Fibroblast of skin of abdomen (primary cell): Measurements from ENCODE around the gene ZCWPW1.
"Not testable (repeated sequence)": the region's sequence is repeated elsewhere in the genome, so short reads cannot be mapped to it uniquely, and the experiment has no call there.

Experiments used
- DNase-seq: peaks from one replicate; pipeline ENCODE4 v3.0.0-alpha.2; 2013

ZCWPW1 gene

DNA sequence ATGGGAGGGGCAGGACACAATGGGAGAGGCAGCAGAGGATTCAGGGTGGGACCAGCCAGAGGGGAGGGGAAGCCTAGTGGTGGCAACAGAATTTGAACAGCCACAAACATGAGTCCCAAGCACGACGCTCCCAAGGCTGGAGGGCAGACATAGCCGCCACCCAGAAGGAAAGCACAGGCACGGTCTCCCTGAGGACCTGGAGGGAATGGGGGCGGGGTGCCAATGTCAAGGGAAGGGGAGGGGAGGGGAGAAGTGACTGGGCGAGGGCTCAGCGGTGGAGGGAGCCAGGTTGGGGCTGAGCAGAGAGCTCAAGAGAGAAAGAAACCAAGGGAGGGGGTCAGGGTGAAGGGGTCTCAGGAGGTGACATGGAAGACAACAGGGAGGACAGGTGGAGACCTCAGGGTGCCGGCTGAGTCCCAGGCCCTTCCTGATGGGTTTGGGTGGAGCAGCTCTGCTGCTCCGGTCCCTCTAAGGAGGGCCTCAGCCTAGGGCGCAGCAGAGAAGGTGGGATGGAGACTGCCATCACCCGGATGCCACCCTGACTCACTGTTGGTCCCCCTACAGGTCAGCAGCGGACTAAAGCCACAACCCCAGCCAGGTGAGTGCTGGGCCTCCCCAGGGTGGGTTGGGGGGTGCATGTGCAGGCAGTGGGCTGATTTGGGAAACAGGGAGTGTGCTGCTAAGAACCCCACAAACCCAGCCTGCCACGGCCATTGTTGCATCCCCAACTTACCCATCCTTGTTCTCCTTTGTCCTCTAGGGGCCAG is 31.0 kb downstream of the ZCWPW1 start:
- no peak for DNase-seq

DNA sequence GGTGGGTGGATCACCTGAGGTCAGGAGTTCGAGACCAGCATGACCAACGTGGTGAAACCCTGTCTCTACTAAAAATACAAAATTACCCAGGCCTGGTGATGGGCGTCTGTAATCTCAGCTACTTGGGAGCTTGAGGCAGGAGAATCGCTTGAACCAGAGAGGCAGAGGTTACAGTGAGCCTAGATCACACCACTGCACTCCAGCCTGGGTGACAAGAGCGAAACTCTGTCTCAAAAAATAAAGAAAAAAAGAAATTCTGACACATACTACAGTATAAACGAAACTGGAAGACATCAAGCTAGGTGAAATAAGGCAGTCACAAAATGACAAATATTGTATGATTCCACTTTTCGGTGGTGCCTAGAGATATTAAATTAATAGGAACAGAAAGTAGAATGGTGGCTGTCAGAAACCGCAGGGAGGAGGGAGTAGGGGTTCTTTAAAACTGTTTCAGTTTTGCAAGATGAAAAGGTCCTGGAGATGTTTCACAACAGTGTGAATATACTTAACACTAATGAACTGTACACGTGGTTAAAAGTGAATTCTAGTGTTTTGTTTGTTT is 32.0 kb downstream of the ZCWPW1 start:
- no peak for DNase-seq

DNA sequence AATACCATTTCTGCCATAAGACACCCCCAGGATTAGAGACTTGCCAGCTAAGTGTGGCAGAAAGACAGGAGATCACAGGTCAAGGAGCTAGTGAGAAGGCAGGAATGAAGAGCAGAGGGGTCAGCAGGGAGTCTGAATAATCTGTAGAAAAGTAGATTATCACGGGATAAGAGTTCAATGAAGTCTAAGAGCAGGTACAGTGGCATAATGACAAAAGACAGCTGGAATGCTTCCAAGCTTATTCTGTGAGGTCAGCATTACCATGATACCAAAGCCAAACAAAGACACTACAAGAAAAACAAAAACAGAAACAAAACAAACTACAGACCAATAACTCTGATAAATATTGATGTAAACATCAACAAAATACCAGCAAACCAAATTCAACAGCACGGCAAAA is 34.4 kb downstream of the ZCWPW1 start:
- DNase-seq: no peak

DNA sequence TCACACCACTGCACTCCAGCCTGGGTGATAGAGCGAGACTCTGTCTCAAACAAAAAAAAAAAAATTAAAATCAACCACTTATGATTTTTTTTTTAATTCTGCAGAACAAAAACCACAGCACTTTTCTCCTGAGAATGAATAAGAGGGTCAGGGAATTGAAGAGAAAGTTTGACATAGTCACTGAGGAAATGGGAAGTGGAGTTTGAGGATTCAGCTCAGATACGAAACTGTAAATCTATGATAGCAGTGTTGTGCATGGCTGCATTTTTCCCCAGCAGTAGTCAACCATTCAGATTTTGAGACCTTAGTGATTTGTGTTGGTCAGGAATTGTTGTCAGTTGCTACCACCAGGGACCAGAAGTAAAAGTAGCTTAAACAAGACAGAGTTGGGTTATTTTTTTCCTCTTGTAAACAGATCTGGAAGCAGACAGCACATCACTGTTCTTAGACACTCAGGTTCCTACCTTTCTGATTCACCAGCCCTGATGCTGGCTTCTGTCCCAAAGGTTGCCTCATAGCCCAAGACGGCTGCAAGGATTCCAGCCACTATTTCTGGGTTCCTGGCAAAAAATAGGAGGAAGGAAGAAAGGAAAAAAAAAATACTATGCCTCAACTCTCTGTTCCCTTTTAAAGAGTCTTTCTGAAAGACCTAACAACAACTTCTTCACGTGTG is 35.1 kb downstream of the ZCWPW1 start:
- DNase-seq: no peak

DNA sequence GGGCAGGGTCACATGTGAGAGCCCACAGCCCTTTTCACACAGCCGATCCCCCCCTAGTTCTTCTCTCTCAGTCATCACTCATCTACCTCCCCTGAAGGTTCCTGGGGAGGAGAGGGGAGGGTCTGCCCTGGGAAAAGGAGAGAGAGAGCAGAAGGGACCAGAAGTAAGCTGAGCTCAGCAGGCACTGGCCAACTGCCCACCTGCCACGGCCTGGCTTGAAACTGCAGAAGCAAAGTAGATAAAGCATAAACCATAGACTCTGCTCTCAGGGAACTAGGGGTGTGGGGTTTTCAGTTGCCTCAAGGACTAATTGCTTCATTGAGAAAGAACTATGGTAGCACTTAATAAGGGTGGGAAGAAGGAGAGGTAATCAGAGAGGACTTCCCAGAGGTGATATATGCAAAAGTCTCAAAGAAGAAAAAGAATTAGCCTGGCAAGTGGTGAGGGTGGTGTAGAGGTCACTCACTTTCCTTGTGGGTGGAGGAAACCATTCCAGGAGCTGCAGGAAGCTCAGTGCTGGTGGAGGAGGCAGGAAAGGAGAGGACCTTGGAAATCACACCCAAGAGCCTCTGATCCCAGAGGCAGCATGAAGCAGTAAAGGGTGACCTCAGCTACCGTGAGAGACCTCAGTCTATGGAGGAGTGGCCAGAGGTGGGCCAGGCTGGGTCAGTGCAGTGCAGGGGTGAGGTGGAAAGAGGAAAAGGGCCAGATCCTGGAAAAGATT is 38.1 kb downstream of the ZCWPW1 start:
- DNase-seq: no peak

DNA sequence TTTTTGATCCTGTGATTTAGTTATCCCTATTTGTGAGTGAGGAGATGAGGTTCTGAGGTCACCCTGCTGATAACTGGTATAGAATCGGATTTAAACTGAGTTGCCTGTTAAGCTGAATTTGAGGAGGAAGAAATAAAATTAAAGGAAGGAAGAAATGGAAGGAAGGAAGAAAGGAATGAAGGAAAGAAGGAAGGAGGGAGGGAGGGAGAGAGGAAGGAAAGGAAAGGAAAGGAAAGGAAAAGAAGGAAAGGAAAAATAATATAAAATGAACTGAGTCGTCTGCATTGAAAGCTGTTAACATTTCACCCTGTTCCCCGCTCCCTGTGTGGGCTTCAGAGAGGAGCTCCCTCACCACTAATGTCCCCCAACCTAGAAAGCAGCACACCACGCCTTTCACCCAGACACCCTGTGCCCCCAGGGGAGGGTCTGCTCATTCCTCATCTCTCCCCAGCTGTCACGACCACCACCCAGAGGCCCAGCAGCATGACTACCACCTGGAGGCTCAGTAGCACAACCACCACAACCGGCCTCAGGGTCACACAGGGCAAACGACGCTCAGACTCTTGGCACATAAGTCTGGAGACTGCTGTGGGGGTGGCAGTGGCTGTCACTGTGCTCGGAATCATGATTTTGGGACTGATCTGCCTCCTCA is 38.9 kb downstream of the ZCWPW1 start:
- DNase-seq: no peak

DNA sequence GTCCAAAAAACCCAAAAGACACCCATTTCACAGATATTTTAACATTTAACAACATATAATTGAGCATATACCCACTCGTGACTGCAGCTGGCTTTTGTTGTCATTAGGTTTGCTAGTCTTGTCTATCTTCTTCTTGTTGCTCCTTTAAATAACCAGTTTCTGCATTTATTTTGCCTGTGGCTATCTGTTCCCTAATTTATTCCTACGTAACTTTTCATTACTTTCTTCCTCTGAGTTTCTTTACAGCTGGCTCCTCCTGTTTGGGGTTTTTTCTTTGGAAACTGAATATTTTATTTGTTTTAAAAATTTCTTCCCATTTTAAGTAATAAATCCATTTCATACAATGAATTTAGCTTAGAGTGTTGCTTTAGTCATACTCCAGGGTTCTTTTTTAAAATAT is 40.8 kb downstream of the ZCWPW1 start:
- no peak for DNase-seq

DNA sequence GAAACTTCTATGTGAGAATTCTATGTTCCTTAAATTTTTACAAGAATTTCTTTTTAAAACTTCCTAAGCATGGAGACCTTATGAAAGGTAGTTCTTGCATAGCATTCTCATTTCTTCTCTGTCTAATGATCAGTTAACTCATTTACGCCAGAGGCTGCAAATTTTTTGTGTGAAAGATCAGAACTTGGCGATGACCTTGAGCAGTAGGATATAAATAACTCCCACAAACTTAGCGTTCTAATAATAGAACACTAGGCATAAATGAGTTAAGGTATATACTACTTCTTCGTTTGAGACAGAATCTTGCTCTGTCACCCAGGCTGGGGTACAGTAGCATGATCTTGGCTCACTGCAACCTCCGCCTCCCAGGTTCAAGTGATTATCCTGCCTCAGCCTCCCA is 41.6 kb downstream of the ZCWPW1 start:
- no peak for DNase-seq

DNA sequence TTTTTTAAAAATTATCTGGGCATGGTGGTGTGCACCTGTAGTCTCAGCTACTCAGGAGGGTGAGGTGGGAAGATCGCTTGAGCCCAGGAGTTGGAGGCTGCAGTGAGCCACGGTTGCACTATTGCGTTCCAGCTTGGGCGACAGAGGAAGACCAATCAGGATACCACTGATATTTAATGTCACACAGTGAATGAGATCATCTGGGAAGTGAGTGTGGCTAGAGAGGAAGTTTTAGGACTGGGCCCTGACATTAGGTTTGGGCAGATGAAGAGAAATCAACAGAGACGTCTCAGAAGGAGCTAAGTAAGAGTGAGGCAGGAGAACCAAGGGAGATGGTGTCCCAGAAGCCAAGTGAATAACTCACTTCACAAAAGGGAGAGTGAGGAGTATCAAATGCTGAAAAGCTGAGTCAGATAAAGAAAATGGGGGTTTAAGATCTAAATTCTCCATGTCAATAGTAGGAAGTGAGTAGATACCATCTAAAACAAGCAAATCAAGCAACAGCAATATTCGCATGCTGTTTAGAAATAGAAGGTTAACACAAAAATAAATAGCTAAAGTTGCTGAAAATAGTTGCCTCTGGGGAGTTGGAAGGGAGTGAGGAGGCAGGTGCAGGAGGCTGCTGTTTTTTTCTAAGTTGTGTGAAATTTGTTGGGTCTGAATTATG is 43.7 kb downstream of the ZCWPW1 start:
- no peak for DNase-seq

DNA sequence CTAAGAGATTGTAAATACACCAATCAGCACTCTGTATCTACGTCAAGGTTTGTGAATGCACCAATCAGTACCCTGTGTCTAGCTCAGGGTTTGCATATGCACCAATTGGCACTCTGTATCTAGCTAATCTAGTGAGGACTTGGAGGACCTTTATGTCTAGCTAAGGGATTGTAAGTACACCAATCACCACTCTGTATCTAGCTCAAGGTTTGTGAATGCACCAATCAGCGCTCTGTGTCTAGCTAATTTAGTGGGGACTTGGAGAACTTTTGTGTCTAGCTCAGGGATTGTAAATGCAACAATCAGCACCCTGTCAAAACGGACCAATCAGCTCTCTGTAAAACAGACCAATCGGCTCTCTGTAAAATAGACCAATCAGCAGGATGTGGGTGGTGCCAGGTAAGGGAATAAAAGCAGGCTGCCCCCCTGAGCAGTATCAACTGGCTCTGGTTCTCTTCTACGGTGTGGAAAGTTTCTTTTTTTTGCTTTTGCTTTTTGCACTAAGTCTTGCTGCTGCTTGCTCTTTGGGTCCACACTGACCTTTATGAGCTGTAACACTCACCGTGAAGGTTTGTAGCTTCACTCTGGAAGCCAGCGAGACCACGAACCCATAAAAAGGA is 46.2 kb downstream of the ZCWPW1 start:
- DNase-seq: not testable (repeated sequence)

DNA sequence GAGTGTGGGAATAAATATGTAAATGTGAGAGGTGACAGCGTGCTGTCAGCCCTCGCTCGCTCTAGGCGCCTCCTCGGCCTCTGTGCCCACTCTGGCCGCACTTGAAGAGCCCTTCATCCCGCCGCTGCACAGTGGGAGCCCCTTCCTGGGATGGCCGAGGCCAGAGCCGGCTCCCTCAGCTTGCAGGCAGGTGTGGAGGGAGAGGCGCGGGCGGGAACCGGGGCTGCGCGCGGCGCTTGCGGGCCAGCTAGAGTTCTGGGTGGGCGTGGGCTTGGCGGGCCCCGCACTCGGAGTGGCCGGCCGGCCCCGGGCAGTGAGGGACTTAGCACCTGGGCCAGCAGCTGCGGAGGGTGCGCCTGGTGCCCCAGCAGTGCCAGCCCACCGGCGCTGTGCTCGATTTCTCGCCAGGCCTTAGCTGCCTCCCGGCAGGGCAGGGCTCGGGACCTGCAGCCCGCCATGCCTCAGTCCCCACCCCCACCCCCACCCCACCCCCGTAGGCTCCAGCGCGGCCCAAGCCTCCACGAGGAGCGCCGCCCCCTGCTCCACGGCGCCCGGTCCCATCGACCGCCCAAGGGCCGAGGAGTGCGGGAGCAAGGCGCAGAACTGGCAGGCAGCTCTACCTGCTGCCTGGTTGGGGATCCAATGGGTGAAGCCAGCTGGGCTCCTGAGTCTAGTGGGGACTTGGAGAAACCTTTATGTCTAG is 46.8 kb downstream of the ZCWPW1 start:
- DNase-seq: not testable (repeated sequence)

DNA sequence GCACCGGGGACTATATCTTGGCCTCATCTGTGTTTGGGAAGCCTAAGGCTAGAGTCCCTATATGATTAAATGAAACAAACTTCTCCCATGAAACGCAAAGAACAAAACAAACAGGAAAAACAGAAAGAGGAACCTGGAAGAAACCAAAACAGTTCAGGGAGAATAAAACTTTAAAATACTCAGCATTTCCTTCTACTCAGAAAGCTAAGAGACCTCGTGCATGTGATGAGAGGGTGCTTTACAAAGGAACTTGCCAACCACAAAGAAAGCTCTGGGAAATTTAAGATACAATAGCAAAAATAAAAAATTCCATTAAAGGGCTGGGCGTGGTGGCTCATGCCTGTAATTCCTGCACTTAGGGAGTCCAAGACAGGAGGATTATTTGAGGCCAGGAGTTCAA is 48.3 kb downstream of the ZCWPW1 start:
- DNase-seq: no peak

DNA sequence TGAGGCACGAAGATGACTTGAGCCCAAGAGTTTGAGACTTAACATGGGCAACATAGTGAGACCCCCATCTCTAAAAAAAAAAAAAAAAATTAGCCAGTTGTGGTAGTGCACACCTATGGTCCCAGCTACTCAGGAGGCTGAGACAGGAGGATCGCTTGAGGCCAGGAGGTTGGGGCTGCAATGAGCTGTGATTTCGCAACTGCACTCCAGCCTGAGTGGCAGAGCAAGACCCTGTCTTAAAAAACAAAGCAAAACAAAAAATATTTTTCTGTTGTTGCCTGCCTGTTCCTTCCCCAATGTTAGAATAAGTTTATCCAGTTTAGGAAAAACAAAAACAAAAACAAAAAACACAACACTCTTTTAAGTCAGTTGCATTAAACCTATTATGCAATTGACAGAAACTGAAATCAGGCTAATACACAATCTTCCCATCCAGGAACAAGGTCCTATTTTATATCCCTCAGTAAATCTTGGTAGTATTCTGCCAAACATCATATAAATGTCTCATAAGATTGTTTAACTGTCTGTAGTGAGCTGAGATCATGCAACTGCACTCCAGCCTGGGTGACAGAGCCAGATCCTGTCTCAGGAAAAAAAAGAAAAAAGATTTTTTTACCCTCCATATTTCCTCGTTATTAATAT is 50.3 kb downstream of the ZCWPW1 start:
- no peak for DNase-seq

DNA sequence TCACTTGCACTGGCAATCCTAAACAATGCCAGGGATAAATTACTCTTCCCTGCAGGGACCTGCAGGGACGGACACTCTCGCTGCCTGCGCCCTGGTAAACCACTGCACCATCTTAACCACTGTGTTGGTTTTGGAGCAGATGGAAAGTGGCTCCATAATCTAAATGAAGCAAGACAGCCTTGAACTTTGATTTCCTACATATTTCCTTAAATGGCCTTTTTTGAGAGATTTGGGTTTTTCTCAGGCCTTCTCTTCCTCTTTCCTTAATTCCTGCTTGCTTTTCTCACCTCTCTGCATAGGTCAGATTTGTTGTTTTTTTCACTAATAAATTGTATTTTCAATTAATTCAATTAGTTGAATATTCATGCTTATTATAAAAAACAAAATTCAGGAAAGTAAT is 52.4 kb downstream of the ZCWPW1 start:
- DNase-seq: no peak

DNA sequence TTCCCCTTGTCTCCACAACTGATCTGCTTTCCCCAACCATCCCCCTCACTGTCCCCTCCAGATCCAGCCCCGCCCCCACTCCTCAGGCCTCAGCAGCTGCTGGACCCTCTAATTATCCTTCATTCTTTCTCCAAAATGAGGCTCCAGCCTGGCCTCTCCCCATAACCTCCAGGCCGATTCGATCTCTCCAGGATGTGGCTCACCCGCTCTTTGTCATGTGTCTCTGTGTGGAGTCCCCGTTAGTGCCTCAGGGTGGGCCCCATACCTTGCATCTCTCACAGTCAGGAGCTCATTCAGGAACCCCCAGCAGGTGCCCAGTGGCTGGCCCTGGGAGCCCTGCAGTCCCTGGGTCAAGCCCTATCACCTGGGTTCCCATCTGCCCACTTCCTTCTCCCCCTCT is 53.9 kb downstream of the ZCWPW1 start:
- no peak for DNase-seq

DNA sequence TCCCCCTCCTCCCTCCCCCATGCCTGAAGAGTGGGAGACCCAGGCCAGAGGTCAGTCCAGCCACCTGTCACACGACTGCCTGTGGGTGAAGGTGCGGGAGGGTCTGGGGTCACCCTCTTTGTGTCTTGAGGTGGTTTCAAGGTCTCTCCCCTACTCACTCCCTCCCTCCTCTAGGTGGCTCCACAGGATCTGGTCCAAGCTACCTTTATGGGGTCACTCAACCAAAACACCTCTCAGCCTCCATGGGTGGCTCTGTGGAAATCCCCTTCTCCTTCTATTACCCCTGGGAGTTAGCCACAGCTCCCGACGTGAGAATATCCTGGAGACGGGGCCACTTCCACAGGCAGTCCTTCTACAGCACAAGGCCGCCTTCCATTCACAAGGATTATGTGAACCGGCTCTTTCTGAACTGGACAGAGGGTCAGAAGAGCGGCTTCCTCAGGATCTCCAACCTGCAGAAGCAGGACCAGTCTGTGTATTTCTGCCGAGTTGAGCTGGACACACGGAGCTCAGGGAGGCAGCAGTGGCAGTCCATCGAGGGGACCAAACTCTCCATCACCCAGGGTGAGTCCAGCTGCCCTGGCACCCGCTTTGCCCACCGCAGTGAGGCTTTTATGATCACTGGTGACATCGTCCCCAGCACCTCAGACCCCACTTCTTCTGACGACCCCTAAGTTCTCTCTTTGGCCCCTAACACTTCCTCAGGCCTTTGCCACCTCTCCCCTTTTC is 54.5 kb downstream of the ZCWPW1 start:
- DNase-seq: not testable (repeated sequence)

DNA sequence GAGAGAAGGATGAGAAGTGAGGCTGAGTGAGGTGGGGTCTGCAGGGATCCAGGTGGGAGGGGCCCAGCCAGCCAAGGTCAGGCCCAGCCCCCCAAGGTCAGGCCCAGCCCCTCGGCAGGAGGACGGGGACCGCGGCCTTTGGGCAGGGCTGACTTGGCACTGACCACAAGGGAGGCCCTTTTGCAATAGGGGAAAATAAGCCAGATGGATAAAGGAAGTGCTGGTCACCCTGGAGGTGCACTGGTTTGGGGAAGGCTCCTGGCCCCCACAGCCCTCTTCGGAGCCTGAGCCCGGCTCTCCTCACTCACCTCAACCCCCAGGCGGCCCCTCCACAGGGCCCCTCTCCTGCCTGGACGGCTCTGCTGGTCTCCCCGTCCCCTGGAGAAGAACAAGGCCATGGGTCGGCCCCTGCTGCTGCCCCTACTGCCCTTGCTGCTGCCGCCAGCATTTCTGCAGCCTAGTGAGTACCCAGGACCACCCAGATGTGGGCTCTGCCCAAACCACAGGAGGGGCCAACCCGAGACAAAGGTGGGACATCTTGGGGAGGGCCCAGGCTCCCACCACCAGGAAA is 55.2 kb downstream of the ZCWPW1 start, which contains the start of gene PILRA:
PILRA (plus strand) TSS at position 227 of the 571 bp plus-strand sequence; CDS start at position 397, 170 bp downstream.
- no peak for DNase-seq

DNA sequence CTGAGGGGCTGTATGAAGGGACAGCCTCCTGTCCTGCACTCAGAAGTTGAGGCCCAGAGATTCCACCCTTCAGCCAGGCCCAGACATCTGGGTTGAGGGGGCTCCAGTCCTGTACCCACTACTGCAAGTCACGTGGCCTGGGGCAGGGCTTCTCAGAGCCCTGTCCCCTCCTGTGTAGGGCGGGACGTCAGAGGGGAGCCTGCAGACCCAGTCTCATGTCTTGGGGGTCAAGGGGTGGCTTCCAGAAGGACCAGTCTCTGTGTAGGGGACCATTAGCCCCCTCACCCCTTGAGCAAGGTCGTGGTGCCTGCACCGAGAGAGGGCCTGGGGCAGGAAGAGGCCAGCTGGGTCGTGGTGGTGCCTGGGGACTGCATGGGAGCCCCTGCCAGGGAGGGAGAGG is 55.8 kb downstream of the ZCWPW1 start:
- no peak for DNase-seq

DNA sequence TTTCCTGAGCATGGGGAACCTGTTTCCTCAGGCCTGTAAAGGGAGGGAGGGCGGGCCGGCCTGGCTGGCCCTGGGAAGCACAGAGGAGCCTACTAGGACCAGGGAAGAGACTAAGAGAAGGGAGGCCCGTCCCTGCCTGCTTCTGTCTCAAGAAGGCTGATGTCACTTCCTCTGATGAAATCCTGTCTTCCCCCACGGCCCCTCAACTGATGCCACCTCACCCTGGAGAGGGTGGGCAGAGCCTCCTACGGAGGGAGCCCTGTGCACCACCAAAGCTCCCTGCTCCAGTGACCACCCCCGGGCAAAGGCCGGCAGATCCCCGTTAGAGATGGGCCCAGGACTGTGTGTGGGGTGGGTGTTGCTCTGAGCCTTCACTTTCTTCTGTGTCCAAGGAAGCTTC is 56.2 kb downstream of the ZCWPW1 start:
- DNase-seq: peak; percentile 47
